Ascending aorta (tissue), 2 donors: ENCODE measurements around the gene LETM1. TPM values are rescaled to one million over a fixed set of nuclear protein-coding genes. Genes with fewer than 3 reads are reported as not detected.

ENCODE experiments used
- DNase-seq, 2 donors: peaks; one replicate each; pipeline ENCODE4 v3.0.0-alpha.2; 2019; ENCODE audit warnings: low spot score in 2 of 2
- H3K27ac ChIP-seq, 2 donors: fragments of 200-600 bp; sonication (generic); one replicate each; pipeline ENCODE4 v1.5.1; 2016 to 2017; ENCODE audit warnings: mild to moderate bottlenecking in 1 of 2
- H3K27me3 ChIP-seq: fragments of 200-600 bp; sonication (generic); one replicate; pipeline ENCODE4 v1.5.1; 2017
- H3K36me3 ChIP-seq, 2 donors: fragments of 200-600 bp; sonication (generic); one replicate each; pipeline ENCODE4 v1.5.1; 2016
- H3K4me1 ChIP-seq, 2 donors: fragments of 200-600 bp; sonication (generic); one replicate each; pipeline ENCODE4 v1.5.1; 2016 to 2017; ENCODE audit warnings: mild to moderate bottlenecking in 1 of 2
- H3K4me3 ChIP-seq, 2 donors: fragments of 200-600 bp; sonication (generic); one replicate each; pipeline ENCODE4 v1.5.1; 2016 to 2017; ENCODE audit warnings: mild to moderate bottlenecking in 1 of 2
- H3K9me3 ChIP-seq, 2 donors: fragments of 200-600 bp; sonication (generic); one replicate each; pipeline ENCODE4 v1.5.1; 2016
- intact Hi-C: fragments of 100-400 bp; cut with DNase I; formaldehyde crosslinking; loops from one replicate; pipeline ENCODE4 v1.15.1; 2023
- total RNA-seq: library from RNA; depleted of rRNA; stranded (reverse); fragments of >200 nt; gene quantifications from one replicate; pipeline ENCODE4 v1.1.0, GENCODE V29; 2016
- TF ChIP-seq, protein P1 (sequence below), 3 experiments: fragments of 200-600 bp in 2 of 3; fragments of 450-650 bp in 1 of 3; sonication (generic) in 2 of 3; IDR thresholded peaks; one replicate each; pipeline ENCODE4 v1.5.1; 2016 to 2019; ENCODE audit warnings: antibody characterized with exemption in 3 of 3, mild to moderate bottlenecking in 1 of 3, moderate library complexity in 1 of 3

LETM1 gene
- total RNA-seq, 1 donor from 2014 or later: 37.7 TPM

DNA sequence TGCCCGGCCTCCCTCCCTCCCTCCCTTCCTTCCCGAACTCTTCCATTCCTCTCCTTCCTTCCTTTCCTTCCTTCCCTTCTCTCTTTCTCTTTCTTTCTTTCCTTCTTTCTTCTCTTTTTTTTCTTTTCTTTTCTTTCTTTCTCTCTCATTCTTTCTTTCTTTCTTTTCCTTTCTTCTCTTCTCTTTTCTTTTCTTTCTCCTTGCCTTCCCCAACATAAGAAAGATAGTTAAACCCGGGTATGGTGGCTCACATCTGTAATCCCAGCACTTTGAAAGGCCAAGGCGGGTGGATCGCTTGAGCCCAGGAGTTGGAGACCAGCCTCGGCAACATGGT is 40.7 kb upstream of the LETM1 start:
- Histone ChIP-seq H3K9me3 (no peaks in the 10 kb centered on the region), H3K36me3 (peaks cover 8 to 11% of the 10 kb centered on the region in 2 donors), H3K27me3 (no peaks in the 10 kb centered on the region), H3K4me3 (no peak overlapping the region), H3K27ac (no peak overlapping the region), H3K4me1 (no peaks in the 10 kb centered on the region)
- intact Hi-C loops: no loop called here
- TF ChIP-seq, protein P1, sequence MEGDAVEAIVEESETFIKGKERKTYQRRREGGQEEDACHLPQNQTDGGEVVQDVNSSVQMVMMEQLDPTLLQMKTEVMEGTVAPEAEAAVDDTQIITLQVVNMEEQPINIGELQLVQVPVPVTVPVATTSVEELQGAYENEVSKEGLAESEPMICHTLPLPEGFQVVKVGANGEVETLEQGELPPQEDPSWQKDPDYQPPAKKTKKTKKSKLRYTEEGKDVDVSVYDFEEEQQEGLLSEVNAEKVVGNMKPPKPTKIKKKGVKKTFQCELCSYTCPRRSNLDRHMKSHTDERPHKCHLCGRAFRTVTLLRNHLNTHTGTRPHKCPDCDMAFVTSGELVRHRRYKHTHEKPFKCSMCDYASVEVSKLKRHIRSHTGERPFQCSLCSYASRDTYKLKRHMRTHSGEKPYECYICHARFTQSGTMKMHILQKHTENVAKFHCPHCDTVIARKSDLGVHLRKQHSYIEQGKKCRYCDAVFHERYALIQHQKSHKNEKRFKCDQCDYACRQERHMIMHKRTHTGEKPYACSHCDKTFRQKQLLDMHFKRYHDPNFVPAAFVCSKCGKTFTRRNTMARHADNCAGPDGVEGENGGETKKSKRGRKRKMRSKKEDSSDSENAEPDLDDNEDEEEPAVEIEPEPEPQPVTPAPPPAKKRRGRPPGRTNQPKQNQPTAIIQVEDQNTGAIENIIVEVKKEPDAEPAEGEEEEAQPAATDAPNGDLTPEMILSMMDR (IDR thresholded peaks at IDR 0.05): no peak
- no peak for DNase-seq

DNA sequence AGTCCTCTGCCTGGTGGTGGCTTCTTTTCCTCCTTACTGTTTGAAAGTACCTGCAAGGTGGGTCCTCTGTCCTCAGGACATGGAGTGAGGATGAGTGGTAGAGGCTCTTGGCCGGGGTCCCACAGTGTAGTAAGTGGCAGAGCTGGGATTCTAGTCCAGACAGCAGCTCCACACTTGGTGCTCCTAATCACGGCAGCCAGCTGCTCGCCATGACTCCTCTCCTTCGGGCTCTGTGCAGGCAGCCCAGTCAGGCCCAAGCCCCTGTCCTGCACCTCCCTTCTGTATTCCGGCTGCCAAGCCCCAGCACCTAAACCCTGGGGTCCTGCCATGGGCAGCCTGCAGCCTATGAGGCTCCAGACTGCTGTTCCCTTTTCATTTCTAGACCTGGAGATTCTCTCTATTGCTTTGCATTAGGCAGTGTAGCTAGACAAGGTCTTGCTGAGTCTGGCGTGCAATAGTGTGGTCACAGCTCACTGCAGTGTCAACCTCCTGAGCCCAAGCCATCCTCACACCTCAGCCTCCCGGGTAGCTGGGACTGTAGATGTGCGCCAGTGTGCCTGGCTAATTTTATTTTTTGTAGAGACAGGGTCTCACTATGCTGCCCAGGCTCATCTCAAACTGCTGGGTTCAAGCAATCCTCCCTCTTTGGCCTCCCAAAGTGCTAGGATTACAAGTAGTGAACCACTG is 40.2 kb upstream of the LETM1 start:
- Histone ChIP-seq H3K9me3 (no peaks in the 10 kb centered on the region), H3K4me3 (no peak overlapping the region), H3K36me3 (peaks cover 3 to 5% of the 10 kb centered on the region in 2 donors), H3K27me3 (no peaks in the 10 kb centered on the region), H3K27ac (no peak overlapping the region), H3K4me1 (no peaks in the 10 kb centered on the region)
- TF ChIP-seq, protein P1 (IDR thresholded peaks at IDR 0.05): no peak
- intact Hi-C loops: no loop called here
- DNase-seq: peak in 1 of 2 donors; percentile 47

DNA sequence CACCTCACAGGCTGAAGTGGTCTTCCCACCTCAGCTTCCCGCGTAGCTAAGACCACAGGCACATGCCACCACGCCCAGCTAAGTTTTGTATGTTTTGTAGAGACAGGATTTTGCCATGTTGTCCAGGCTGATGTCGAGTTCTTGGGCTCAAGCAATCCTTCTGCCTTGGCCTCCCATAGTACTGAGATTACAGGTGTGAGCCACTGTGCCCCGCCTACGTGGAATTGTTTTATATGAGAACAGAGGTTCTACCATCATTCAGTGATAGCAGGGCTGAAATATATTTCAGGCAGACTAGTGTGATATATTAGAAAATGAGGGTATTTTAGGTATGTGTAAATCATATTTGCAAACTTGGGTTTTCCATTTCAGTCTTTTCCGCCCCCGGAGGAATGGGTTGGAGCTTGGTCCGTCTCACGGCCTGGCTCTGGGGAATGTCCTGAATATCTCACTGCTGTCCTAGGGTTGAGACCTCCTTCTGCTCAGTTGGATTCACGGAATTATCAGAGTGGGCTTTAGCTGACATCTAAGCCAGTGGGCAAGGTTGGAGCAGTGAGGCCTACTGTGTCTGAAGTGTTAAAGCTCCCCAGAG is 35.1 kb upstream of the LETM1 start:
- intact Hi-C loops: no loop called here
- no peak overlapping the region for H3K27ac ChIP-seq
- H3K4me1 ChIP-seq: no peaks in the 10 kb centered on the region
- no peak for DNase-seq
- H3K4me3 ChIP-seq: no peak overlapping the region
- no peaks in the 10 kb centered on the region for H3K9me3 ChIP-seq
- H3K27me3 ChIP-seq: no peaks in the 10 kb centered on the region
- TF ChIP-seq, protein P1 (IDR thresholded peaks at IDR 0.05): no peak
- no peaks in the 10 kb centered on the region for H3K36me3 ChIP-seq

DNA sequence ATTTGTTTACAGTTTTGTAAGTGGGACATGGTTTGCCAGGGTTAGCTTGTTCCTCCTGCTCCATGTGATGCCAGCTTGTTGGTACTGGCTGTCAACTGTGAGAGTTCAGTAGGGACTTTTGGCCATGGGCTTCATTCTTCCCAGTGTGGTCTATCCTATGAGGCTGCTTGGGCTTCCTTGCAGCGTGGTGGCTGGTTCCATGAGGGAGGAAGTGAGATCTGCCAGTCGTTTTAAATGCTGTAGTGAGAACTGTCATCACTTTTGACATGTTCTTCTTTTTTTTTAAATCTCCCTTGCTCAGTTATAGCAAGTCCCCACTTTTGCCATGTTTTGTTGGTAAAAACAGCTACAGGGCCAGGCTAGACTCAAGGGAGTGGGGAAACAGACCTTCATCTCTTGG is 31.1 kb upstream of the LETM1 start:
- no peaks in the 10 kb centered on the region for H3K27me3 ChIP-seq
- H3K36me3 ChIP-seq: no peaks in the 10 kb centered on the region
- H3K27ac ChIP-seq: no peak overlapping the region
- no peaks in the 10 kb centered on the region for H3K4me1 ChIP-seq
- TF ChIP-seq, protein P1 (IDR thresholded peaks at IDR 0.05): no peak
- no peak for DNase-seq
- H3K9me3 ChIP-seq: no peaks in the 10 kb centered on the region
- H3K4me3 ChIP-seq: no peak overlapping the region
- intact Hi-C loops: no loop called here

DNA sequence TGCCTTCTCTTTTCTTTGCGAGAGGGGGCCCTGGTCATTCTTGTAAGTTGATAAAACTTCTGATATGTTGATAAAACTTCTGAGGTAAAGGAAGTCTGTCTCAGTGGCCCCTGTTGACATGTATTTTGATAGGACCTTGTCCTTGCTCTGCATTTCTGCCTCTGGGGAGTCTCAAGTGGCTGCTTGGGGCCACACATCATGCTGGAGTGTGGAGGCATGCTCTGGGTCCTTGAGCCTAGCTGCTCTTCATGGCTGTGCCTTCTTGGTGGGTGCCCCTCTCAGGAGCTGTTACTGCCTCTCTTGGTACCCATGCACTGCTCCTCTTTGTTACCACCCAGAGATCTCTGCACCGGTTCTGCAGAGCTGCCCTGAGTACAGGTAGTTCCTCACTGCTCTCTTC is 29.5 kb upstream of the LETM1 start:
- no peak for DNase-seq
- no peaks in the 10 kb centered on the region for H3K36me3 ChIP-seq
- H3K4me1 ChIP-seq: no peaks in the 10 kb centered on the region
- intact Hi-C loops: no loop called here
- TF ChIP-seq, protein P1 (IDR thresholded peaks at IDR 0.05): no peak
- H3K4me3 ChIP-seq: no peak overlapping the region
- H3K27ac ChIP-seq: no peak overlapping the region
- no peaks in the 10 kb centered on the region for H3K9me3 ChIP-seq
- no peaks in the 10 kb centered on the region for H3K27me3 ChIP-seq
